ENCODE results near the gene SYNE3. TPM values are rescaled to one million over a fixed set of nuclear protein-coding genes. Genes with fewer than 3 reads are reported as not detected.

The SYNE3 gene
- polyA plus RNA-seq, 1 donor (not counting 4 experiments of a cell fraction or from before 2014, with no cell fraction given): 1.0 TPM

GRCh38 chr14:95521001-95521400, 4.6 kb upstream of the SYNE3 start:
- no peak overlapping the region for H3K4me2 ChIP-seq (ENCODE audit: control insufficient read depth, extremely low read depth, insufficient read depth, low read depth, low read length)
- TF ChIP-seq, protein P1, sequence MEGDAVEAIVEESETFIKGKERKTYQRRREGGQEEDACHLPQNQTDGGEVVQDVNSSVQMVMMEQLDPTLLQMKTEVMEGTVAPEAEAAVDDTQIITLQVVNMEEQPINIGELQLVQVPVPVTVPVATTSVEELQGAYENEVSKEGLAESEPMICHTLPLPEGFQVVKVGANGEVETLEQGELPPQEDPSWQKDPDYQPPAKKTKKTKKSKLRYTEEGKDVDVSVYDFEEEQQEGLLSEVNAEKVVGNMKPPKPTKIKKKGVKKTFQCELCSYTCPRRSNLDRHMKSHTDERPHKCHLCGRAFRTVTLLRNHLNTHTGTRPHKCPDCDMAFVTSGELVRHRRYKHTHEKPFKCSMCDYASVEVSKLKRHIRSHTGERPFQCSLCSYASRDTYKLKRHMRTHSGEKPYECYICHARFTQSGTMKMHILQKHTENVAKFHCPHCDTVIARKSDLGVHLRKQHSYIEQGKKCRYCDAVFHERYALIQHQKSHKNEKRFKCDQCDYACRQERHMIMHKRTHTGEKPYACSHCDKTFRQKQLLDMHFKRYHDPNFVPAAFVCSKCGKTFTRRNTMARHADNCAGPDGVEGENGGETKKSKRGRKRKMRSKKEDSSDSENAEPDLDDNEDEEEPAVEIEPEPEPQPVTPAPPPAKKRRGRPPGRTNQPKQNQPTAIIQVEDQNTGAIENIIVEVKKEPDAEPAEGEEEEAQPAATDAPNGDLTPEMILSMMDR (optimal IDR thresholded peaks at IDR 0.05 in 1 of 3, IDR thresholded peaks at IDR 0.05 in 1 of 3, conservative IDR thresholded peaks at IDR 0.05 in 1 of 3; ENCODE audit: extremely low read depth in 1 of 3, insufficient read depth in 2 of 3, low read length in 3 of 3): no peak
- TF ChIP-seq EZH2 (IDR thresholded peaks at IDR 0.05; ENCODE audit: low read length): no peak
- no peaks in the 10 kb centered on the region for H3K79me2 ChIP-seq (ENCODE audit: control insufficient read depth, insufficient read depth, low read length)
- H3K9me1 ChIP-seq (ENCODE audit: control insufficient read depth, extremely low read depth, insufficient read depth, low read length): no peaks in the 10 kb centered on the region
- H3K36me3 ChIP-seq (ENCODE audit: control insufficient read depth in 2 of 2, extremely low read depth in 1 of 2, insufficient read depth in 2 of 2, low read length in 2 of 2): no peaks in the 10 kb centered on the region
- dilution Hi-C loops (cut with MboI; ENCODE audit: extremely low pct_ligation_motif_present, low sequenced_read_pairs): no loop called here
- H3K9me3 ChIP-seq (ENCODE audit: control insufficient read depth, low read depth, low read length): no peaks in the 10 kb centered on the region
- H2AFZ ChIP-seq (ENCODE audit: control insufficient read depth, low read length): no peak overlapping the region
- H3K4me1 ChIP-seq (ENCODE audit: control insufficient read depth, extremely low read depth, insufficient read depth, low read length): peaks cover 57% of the 10 kb centered on the region
- H3K27ac ChIP-seq (ENCODE audit: control insufficient read depth, insufficient read depth, low read length): no peak overlapping the region
- DNase-seq (ENCODE audit: low read depth, low spot score): no peak
- H3K4me3 ChIP-seq (ENCODE audit: control insufficient read depth in 2 of 3, extremely low read depth in 1 of 3, insufficient read depth in 2 of 3, low read depth in 1 of 3, low read length in 3 of 3): no peak overlapping the region
- no peaks in the 10 kb centered on the region for H3K27me3 ChIP-seq (ENCODE audit: control insufficient read depth, extremely low read depth, insufficient read depth, low read length)
- H4K20me1 ChIP-seq (ENCODE audit: control insufficient read depth, extremely low read depth, insufficient read depth, low read length): no peaks in the 10 kb centered on the region
- FAIRE-seq: no peak
- no peak overlapping the region for H3K9ac ChIP-seq (ENCODE audit: control insufficient read depth, extremely low read depth, insufficient read depth, low read length)

DNA sequence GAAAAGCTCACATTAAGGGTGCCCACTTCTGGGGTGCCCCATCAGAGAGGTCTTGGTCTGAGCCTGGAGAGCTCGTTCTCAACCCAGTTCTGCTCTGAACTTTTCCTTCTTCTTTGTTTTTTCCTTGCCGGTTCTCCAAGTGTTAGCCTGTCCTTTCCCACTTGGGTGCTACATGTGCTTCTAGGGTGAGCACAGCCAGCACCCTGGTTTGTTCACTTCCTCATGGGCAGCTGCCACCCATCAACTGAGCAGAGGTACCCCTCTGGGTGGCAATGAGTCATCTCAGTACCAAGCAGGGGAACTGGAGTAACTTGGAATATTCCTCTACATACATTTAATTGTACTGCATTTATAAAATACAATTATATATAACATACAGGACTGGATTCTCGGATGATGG, 3.9 kb upstream of the SYNE3 start:
- Histone ChIP-seq H4K20me1 (ENCODE audit: control insufficient read depth, extremely low read depth, insufficient read depth, low read length) (no peaks in the 10 kb centered on the region), H3K4me3 (ENCODE audit: control insufficient read depth in 2 of 3, extremely low read depth in 1 of 3, insufficient read depth in 2 of 3, low read depth in 1 of 3, low read length in 3 of 3) (no peak overlapping the region), H3K36me3 (ENCODE audit: control insufficient read depth in 2 of 2, extremely low read depth in 1 of 2, insufficient read depth in 2 of 2, low read length in 2 of 2) (no peaks in the 10 kb centered on the region), H3K9me1 (ENCODE audit: control insufficient read depth, extremely low read depth, insufficient read depth, low read length) (no peaks in the 10 kb centered on the region), H3K4me1 (ENCODE audit: control insufficient read depth, extremely low read depth, insufficient read depth, low read length) (peaks cover 64% of the 10 kb centered on the region), H3K4me2 (ENCODE audit: control insufficient read depth, extremely low read depth, insufficient read depth, low read depth, low read length) (peak overlapping the region; percentile 60), H3K27me3 (ENCODE audit: control insufficient read depth, extremely low read depth, insufficient read depth, low read length) (no peaks in the 10 kb centered on the region), H3K27ac (ENCODE audit: control insufficient read depth, insufficient read depth, low read length) (no peak overlapping the region), H2AFZ (ENCODE audit: control insufficient read depth, low read length) (no peak overlapping the region), H3K9ac (ENCODE audit: control insufficient read depth, extremely low read depth, insufficient read depth, low read length) (no peak overlapping the region), H3K9me3 (ENCODE audit: control insufficient read depth, low read depth, low read length) (no peaks in the 10 kb centered on the region), H3K79me2 (ENCODE audit: control insufficient read depth, insufficient read depth, low read length) (no peaks in the 10 kb centered on the region)
- dilution Hi-C loops (cut with MboI; ENCODE audit: extremely low pct_ligation_motif_present, low sequenced_read_pairs): no loop called here
- TF ChIP-seq, protein P1 (optimal IDR thresholded peaks at IDR 0.05 in 1 of 3, IDR thresholded peaks at IDR 0.05 in 1 of 3, conservative IDR thresholded peaks at IDR 0.05 in 1 of 3; ENCODE audit: extremely low read depth in 1 of 3, insufficient read depth in 2 of 3, low read length in 3 of 3): no peak
- TF ChIP-seq EZH2 (IDR thresholded peaks at IDR 0.05; ENCODE audit: low read length): no peak
- no peak for DNase-seq (ENCODE audit: low read depth, low spot score)
- no peak for FAIRE-seq
